Measurements from ENCODE around the gene SCYGR5.
"Not testable (repeated sequence)": the region's sequence is repeated elsewhere in the genome, so short reads cannot be mapped to it uniquely, and the experiment has no call there.

Gene SCYGR5

GRCh38 chr2:227666631-227667170, at the start of gene SCYGR5:
TSS of gene SCYGR5 (plus strand) at chr2:227666804. CDS start at chr2:227666804, 0 bp downstream.
- not testable (repeated sequence) for ATAC-seq, DNase-seq

GRCh38 chr2:227617316-227618230, 49.0 kb upstream of the SCYGR5 start, which contains the start of gene SCYGR4:
TSS of gene SCYGR4 (plus strand) at chr2:227617498. CDS start at chr2:227617498, 0 bp downstream.
- ATAC-seq (no peak), DNase-seq (no peak)

GRCh38 chr2:227623226-227623625, 43.4 kb upstream of the SCYGR5 start:
- DNase-seq (no peak), ATAC-seq (no peak)

GRCh38 chr2:227625420-227625819, 41.2 kb upstream of the SCYGR5 start:
- DNase-seq (no peak), ATAC-seq (no peak)

GRCh38 chr2:227626580-227627151, 39.9 kb upstream of the SCYGR5 start:
- ATAC-seq = no peak
- no peak for DNase-seq

- DNase-seq = no peak
- peak; percentile 71 for ATAC-seq
These were observed 38.8 kb upstream of the SCYGR5 start for GRCh38 chr2:227627769-227628168.

GRCh38 chr2:227629435-227629834, 37.2 kb upstream of the SCYGR5 start:
- no peak for ATAC-seq
- DNase-seq = no peak

GRCh38 chr2:227630322-227630721, 36.3 kb upstream of the SCYGR5 start:
- DNase-seq (no peak), ATAC-seq (no peak)

GRCh38 chr2:227632827-227633226, 33.8 kb upstream of the SCYGR5 start:
- ATAC-seq (no peak), DNase-seq (no peak)

- DNase-seq = no peak
- no peak for ATAC-seq
These were observed 32.4 kb upstream of the SCYGR5 start for GRCh38 chr2:227634201-227634600.

- ATAC-seq (no peak), DNase-seq (no peak)
These were observed 23.9 kb upstream of the SCYGR5 start for GRCh38 chr2:227642656-227643055.

- no peak for ATAC-seq
These were observed 22.5 kb upstream of the SCYGR5 start for GRCh38 chr2:227643990-227644551.

GRCh38 chr2:227653419-227653818, 13.2 kb upstream of the SCYGR5 start:
- DNase-seq (no peak), ATAC-seq (no peak)

More at GRCh38 chr2:227643990-227644551, 22.5 kb upstream of the SCYGR5 start:
- DNase-seq = no peak

- ATAC-seq = no peak
- no peak for DNase-seq
These were observed 12.2 kb upstream of the SCYGR5 start for GRCh38 chr2:227654426-227654825.

- ATAC-seq (peak; percentile 72), DNase-seq (no peak)
These were observed 11.2 kb upstream of the SCYGR5 start for GRCh38 chr2:227655454-227655853.

- no peak for ATAC-seq
- no peak for DNase-seq
These were observed 9.3 kb upstream of the SCYGR5 start for GRCh38 chr2:227657199-227657845.

- DNase-seq = no peak
These were observed 5.5 kb upstream of the SCYGR5 start for GRCh38 chr2:227661025-227661649.

GRCh38 chr2:227661827-227662226, 4.8 kb upstream of the SCYGR5 start:
- ATAC-seq (no peak), DNase-seq (no peak)

More at GRCh38 chr2:227661025-227661649, 5.5 kb upstream of the SCYGR5 start:
- no peak for ATAC-seq

- ATAC-seq (no peak), DNase-seq (no peak)
These were observed 1.2 kb upstream of the SCYGR5 start for GRCh38 chr2:227665189-227665940.

- DNase-seq = no peak
- ATAC-seq = no peak
These were observed 4.7 kb downstream of the SCYGR5 start for GRCh38 chr2:227671170-227671905.

All from stimulated activated naive CD8-positive, alpha-beta T cell treated with anti-CD3 and anti-CD28 coated beads, Interleukin-15, Interleukin-2, amounts not matched to agents 100 U/mL and 50 U/mL, for 24 hours (primary cell).